K562 treated with DMSO at 1 percent for 24 hours (cell line): ENCODE data around the gene RAD23B. TPM values are rescaled to one million over a fixed set of nuclear protein-coding genes. Genes with fewer than 3 reads are reported as not detected.

Experiments
- total RNA-seq: library from RNA; unstranded; fragments of 300-600 nt; gene quantifications from 2 replicates; pipeline ENCODE4 v1.2.3, GENCODE V29; 2022; ENCODE audit warnings: low read depth; ENCODE audit not compliant: insufficient read depth

Gene RAD23B
- 42.0 and 42.7 TPM in 2 replicates for total RNA-seq

DNA sequence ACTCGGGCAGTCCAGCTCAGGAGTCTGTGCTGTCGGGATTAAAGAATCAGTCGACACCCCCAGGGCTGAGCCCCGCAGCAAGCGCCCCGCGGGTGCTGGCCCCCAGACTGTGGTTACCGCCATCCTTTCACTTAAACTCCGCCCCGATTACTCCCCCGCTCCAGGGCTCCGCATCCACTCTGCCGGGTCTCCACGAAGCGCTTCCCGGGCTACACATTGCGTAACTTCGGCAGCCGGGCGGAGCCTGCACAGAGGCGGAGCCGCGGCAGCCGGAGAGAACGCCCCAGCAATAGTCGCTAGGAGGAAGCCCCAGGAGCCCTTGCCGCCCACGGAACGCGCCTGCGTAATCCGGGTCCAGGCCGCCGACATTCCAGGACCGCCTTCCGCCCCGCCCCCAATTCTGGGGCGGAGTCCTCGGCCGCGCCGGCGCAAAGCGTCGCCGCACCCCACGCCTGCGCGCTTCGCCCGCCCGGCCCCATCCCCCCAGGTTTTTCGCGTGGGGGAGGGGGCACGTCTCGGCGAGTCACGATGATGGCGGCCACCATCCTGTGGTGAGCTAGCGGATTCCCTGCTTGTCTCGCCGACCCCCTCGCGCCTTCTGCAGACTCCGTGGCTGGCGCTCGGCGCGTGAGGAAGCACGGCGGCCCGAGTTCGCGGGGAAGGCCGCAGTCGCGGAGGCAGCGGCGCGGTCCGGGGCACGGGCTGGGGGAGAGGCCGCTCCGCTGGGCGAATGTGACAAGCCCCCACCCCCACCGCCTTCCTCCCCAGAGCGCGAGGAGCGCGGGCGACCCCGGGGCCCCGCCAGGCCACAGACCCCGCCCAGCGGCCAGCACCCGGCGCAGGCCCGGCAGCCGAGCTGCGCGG lies at the start of gene RAD23B:
Gene RAD23B (plus strand): TSS at position 521 of the 864 bp plus-strand sequence. CDS start 351 bp downstream, outside the sequence.

Other genes starting within 250 kb of the RAD23B start
- gene KLF4, start 206.5 kb downstream of the RAD23B start, total RNA-seq: 2.0 and 2.9 TPM in 2 replicates